ENCODE measurements around the gene STOX1.

Gene STOX1

DNA sequence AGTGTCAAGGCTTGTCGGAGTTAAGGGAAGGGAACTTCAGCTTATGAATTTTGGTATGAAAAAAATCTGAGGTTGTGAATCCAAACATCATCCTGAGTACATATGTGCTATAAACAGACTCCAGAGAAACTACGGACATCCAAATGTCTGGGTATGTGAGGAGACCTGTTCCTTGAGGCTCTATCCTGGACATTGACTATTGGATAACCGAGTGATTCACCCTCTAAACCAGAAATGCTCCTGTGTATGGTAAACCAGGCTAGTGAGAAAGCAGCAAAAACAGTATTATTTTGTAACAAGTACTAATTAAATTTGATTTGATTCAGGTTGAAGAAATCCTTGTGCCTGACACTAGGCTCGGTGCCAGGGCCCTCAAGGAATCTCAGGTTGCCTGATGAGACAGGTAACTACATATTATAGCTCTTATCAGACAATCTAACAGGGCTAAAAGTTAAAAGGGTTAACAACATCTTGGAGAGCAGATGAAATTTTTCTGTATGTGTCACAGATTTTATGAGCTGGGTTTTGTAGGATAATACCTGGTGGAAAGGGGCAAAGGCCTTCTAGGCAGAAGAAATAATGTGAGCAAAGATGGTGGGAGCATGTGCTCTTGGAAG is 10.4 kb upstream of the STOX1 start:
- TF ChIP-seq POLR2AphosphoS5 (IDR thresholded peaks at IDR 0.05; ENCODE audit: low read depth, low read length) = no peak
- no peak for TF ChIP-seq REST (IDR thresholded peaks at IDR 0.05; ENCODE audit: insufficient read depth in 1 of 2, low read depth in 2 of 2, low read length in 2 of 2)
- no peak for TF ChIP-seq SIN3A (IDR thresholded peaks at IDR 0.05; ENCODE audit: borderline replicate concordance, insufficient read depth, low read length)
- no peak for TF ChIP-seq FOXP2 (optimal IDR thresholded peaks at IDR 0.05; ENCODE audit: borderline replicate concordance, extremely low read depth, extremely low read length, insufficient read depth)
- TF ChIP-seq TAF1 (IDR thresholded peaks at IDR 0.05; ENCODE audit: borderline replicate concordance, insufficient read depth, low read length) = no peak

GRCh38 chr10:68828833-68829232 is 1.5 kb downstream of the STOX1 start:
- TF ChIP-seq SIN3A (IDR thresholded peaks at IDR 0.05; ENCODE audit: borderline replicate concordance, insufficient read depth, low read length) (no peak), POLR2AphosphoS5 (IDR thresholded peaks at IDR 0.05; ENCODE audit: low read depth, low read length) (no peak), TAF1 (IDR thresholded peaks at IDR 0.05; ENCODE audit: borderline replicate concordance, insufficient read depth, low read length) (no peak), REST (IDR thresholded peaks at IDR 0.05; ENCODE audit: insufficient read depth in 1 of 2, low read depth in 2 of 2, low read length in 2 of 2) (no peak), FOXP2 (optimal IDR thresholded peaks at IDR 0.05; ENCODE audit: borderline replicate concordance, extremely low read depth, extremely low read length, insufficient read depth) (no peak)

- TF ChIP-seq SIN3A (IDR thresholded peaks at IDR 0.05; ENCODE audit: borderline replicate concordance, insufficient read depth, low read length) (no peak), TAF1 (IDR thresholded peaks at IDR 0.05; ENCODE audit: borderline replicate concordance, insufficient read depth, low read length) (no peak), REST (IDR thresholded peaks at IDR 0.05; ENCODE audit: insufficient read depth in 1 of 2, low read depth in 2 of 2, low read length in 2 of 2) (no peak), FOXP2 (optimal IDR thresholded peaks at IDR 0.05; ENCODE audit: borderline replicate concordance, extremely low read depth, extremely low read length, insufficient read depth) (no peak)
These were observed 2.2 kb downstream of the STOX1 start for GRCh38 chr10:68829521-68829920.

- no peak for TF ChIP-seq POLR2AphosphoS5 (IDR thresholded peaks at IDR 0.05; ENCODE audit: low read depth, low read length)
- no peak for TF ChIP-seq TAF1 (IDR thresholded peaks at IDR 0.05; ENCODE audit: borderline replicate concordance, insufficient read depth, low read length)
- TF ChIP-seq REST (IDR thresholded peaks at IDR 0.05; ENCODE audit: insufficient read depth in 1 of 2, low read depth in 2 of 2, low read length in 2 of 2) = no peak
These were observed 2.6 kb downstream of the STOX1 start for GRCh38 chr10:68829952-68830351.

GRCh38 chr10:68831961-68832455 is 4.7 kb downstream of the STOX1 start:
- TF ChIP-seq TAF1 (IDR thresholded peaks at IDR 0.05; ENCODE audit: borderline replicate concordance, insufficient read depth, low read length) = no peak
- TF ChIP-seq SIN3A (IDR thresholded peaks at IDR 0.05; ENCODE audit: borderline replicate concordance, insufficient read depth, low read length) = no peak
- no peak for TF ChIP-seq POLR2AphosphoS5 (IDR thresholded peaks at IDR 0.05; ENCODE audit: low read depth, low read length)
- TF ChIP-seq REST (IDR thresholded peaks at IDR 0.05; ENCODE audit: insufficient read depth in 1 of 2, low read depth in 2 of 2, low read length in 2 of 2) = no peak
- TF ChIP-seq FOXP2 (optimal IDR thresholded peaks at IDR 0.05; ENCODE audit: borderline replicate concordance, extremely low read depth, extremely low read length, insufficient read depth) = no peak
